ENCODE data around the gene NRAP. TPM values are rescaled to one million over a fixed set of nuclear protein-coding genes. Genes with fewer than 3 reads are reported as not detected.

The NRAP gene
- total and polyA plus RNA-seq, 2 donors (not counting 3 experiments of a cell fraction or from before 2014, with no cell fraction given), result not detected

GRCh38 chr10:113539789-113540188 is 124.1 kb downstream of the NRAP start:
- Histone ChIP-seq H3K9me1 (replicated peaks; ENCODE audit: control insufficient read depth, extremely low read depth, insufficient read depth, low read length) (no peaks in the 10 kb centered on the region), H3K9ac (replicated peaks; ENCODE audit: extremely low read depth, insufficient read depth, low read length) (no peak overlapping the region), H3K27me3 (ENCODE audit: control insufficient read depth in 2 of 2, insufficient read depth in 2 of 2, low read length in 2 of 2) (no peaks in the 10 kb centered on the region), H3K36me3 (ENCODE audit: control insufficient read depth in 2 of 2, extremely low read depth in 1 of 2, insufficient read depth in 2 of 2, low read length in 2 of 2) (no peaks in the 10 kb centered on the region), H3K79me2 (ENCODE audit: control insufficient read depth, insufficient read depth, low read length) (no peaks in the 10 kb centered on the region), H2AFZ (ENCODE audit: low read depth, low read length) (no peak overlapping the region), H3K9me3 (replicated peaks; ENCODE audit: control insufficient read depth, insufficient read depth, low read length) (no peaks in the 10 kb centered on the region), H3K27ac (ENCODE audit: insufficient read depth, low read depth, low read length) (no peak overlapping the region), H3K4me2 (ENCODE audit: insufficient read depth, low read length) (no peak overlapping the region), H3K4me3 (replicated peaks in 1 of 3; ENCODE audit: insufficient read depth in 1 of 3, low read depth in 1 of 3, low read length in 3 of 3) (no peak overlapping the region), H4K20me1 (replicated peaks; ENCODE audit: control insufficient read depth, extremely low read depth, insufficient read depth, low read length) (no peaks in the 10 kb centered on the region), H3K4me1 (ENCODE audit: control insufficient read depth, extremely low read depth, insufficient read depth, low read length) (no peaks in the 10 kb centered on the region)
- DNase-seq (ENCODE audit: low read depth, low spot score), result no peak
- ChIA-PET POLR2A (no interaction called here), CTCF (interaction anchor here (0.7 to 2.1 kb wide), 4 partner anchors 11 to 24 kb away, joined by 3 to 14 read pairs (median 3); no protein-coding TSS in a partner anchor)
- dilution Hi-C loops (cut with MboI; ENCODE audit: extremely low pct_ligation_motif_present, low sequenced_read_pairs), result no loop called here
- peak; percentile 64 for FAIRE-seq
- BruUV-seq (replicated peaks), result no TSS peak
- TF ChIP-seq JUN (IDR thresholded peaks at IDR 0.05; ENCODE audit: borderline replicate concordance, insufficient read depth, insufficient read length, low read depth) (no peak), POLR2AphosphoS5 (IDR thresholded peaks at IDR 0.05; ENCODE audit: insufficient read depth, low read depth, low read length) (no peak), POLR2A (IDR thresholded peaks at IDR 0.05; ENCODE audit: low read depth, low read length) (no peak), CTCF (IDR thresholded peaks at IDR 0.05; ENCODE audit: extremely low read depth in 1 of 2, insufficient read depth in 1 of 2, low read depth in 1 of 2, low read length in 2 of 2) (no peak), FOS (IDR thresholded peaks at IDR 0.05; ENCODE audit: borderline replicate concordance, insufficient read depth, low read length) (no peak)
- intact Hi-C loops (cut with micrococcal nuclease), result no loop called here

Other genes with a start within 250 kb of the NRAP start
- not detected in 2 replicates for gene HABP2, start 111.0 kb downstream of the NRAP start, total RNA-seq
- gene HABP2, start 111.0 kb downstream of the NRAP start, polyA plus RNA-seq, result 0.04 TPM in 1 of 2 replicates, not detected in the other
- gene CASP7, start 15.9 kb upstream of the NRAP start, total RNA-seq, result 43.1 and 54.3 TPM in 2 replicates
- 14.6 and 14.7 TPM in 2 replicates for gene CASP7, start 15.9 kb upstream of the NRAP start, polyA plus RNA-seq
- gene PLEKHS1, start 87.6 kb upstream of the NRAP start, total RNA-seq, result not detected in 2 replicates
- gene PLEKHS1, start 87.6 kb upstream of the NRAP start, polyA plus RNA-seq, result not detected in 2 replicates
- gene DCLRE1A, start 190.0 kb upstream of the NRAP start, total RNA-seq, result 5.4 and 6.7 TPM in 2 replicates
- gene DCLRE1A, start 190.0 kb upstream of the NRAP start, polyA plus RNA-seq, result 2.9 and 3.6 TPM in 2 replicates
- gene NHLRC2, start 190.6 kb upstream of the NRAP start, total RNA-seq, result 28.2 and 34.5 TPM in 2 replicates
- 4.3 and 5.2 TPM in 2 replicates for gene NHLRC2, start 190.6 kb upstream of the NRAP start, polyA plus RNA-seq

Measured in endothelial cell of umbilical vein (primary cell).